PFSK-1 (cell line): ENCODE results near the gene GNAI3.

Experiments used
- POLR2AphosphoS5 ChIP-seq: IDR thresholded peaks from 2 replicates; pipeline ENCODE4 v1.6.1; 2012; ENCODE audit warnings: low read depth, mild to moderate bottlenecking, control low read depth, low read length, moderate library complexity
- REST ChIP-seq, 2 experiments: IDR thresholded peaks; 2 replicates each; pipeline versions ENCODE4 v1.6.1 to v1.8.0; 2011 to 2012; ENCODE audit warnings: low read depth in 2 of 2, low read length in 2 of 2, control low read depth in 1 of 2, inconsistent platforms in 1 of 2, mild to moderate bottlenecking in 1 of 2, moderate library complexity in 1 of 2; ENCODE audit not compliant: insufficient read depth in 1 of 2
- TAF1 ChIP-seq: IDR thresholded peaks from 2 replicates; pipeline ENCODE4 v1.6.1; 2012; ENCODE audit warnings: low read length, control low read depth, borderline replicate concordance; ENCODE audit not compliant: insufficient read depth

- TF ChIP-seq POLR2AphosphoS5: no peak
- TF ChIP-seq REST (IDR thresholded peaks at IDR 0.05; ENCODE audit: insufficient read depth in 1 of 2, low read depth in 2 of 2, low read length in 2 of 2): no peak
- no peak for TF ChIP-seq TAF1
Measured at GRCh38 chr1:109627692-109628399, 79.4 kb downstream of the GNAI3 start.
